ENCODE data around the gene AOC3. TPM values are rescaled to one million over a fixed set of nuclear protein-coding genes. Genes with fewer than 3 reads are reported as not detected.
A peak's percentile ranks its signal among the peaks of the same experiment; 100 is the strongest.

AOC3 gene
- total and polyA plus RNA-seq, 2 of the 13 experiments (the other 11 are each of a cell fraction or from before 2014, with no cell fraction given) = 8.7 to 51.7 TPM

DNA sequence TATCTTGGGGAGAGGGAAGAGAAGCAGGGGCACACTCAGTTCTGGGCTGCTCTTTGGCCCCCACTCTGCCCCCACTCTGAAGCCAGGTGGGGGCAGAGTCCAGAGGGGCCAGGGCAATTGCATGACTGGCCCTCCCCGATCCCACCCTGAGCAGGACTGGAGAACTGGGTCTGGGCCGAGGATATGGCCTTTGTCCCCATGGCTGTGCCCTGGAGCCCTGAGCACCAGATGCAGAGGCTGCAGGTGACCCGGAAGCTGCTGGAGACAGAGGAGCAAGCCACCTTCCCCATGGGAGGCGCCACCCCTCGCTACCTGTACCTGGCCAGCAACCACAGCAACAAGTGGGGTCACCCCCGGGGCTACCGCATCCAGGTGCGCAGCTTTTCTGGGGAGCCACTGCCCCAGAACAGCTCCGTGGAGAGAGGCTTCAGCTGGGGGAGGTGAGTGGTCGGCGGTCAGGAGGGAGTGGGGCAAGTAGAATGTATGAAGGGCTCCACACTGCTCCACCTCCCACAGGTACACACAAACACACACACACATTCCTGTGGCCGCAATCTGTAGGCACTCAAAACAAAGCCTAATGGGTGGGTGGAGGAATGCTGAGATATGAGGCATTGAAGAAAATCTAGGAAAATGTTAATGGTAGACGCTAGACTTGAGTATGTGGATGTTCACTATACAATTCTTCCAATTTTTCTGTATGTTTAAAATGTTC is 21.4 kb downstream of the AOC3 start (continued):
- TF ChIP-seq SOX6 (IDR thresholded peaks at IDR 0.05) (no peak), SOX6 (CRISPR knock-in tag; IDR thresholded peaks at IDR 0.05) (peak; percentile 22), MTA1 (CRISPR knock-in tag; IDR thresholded peaks at IDR 0.05; ENCODE audit: borderline replicate concordance) (peak; percentile 74; the same call in 1 of the 2 replicates), ISX (CRISPR knock-in tag; conservative IDR thresholded peaks at IDR 0.05) (no peak), ZNF234 (CRISPR knock-in tag; conservative IDR thresholded peaks at IDR 0.05) (no peak), NFIB (CRISPR knock-in tag; IDR thresholded peaks at IDR 0.05; ENCODE audit: borderline replicate concordance) (no peak), EP300 (IDR thresholded peaks at IDR 0.05; ENCODE audit: low read depth in 2 of 2, low read length in 2 of 2) (peak in 1 of 2 experiments; percentile 28; a peak in 1 of 4 replicates), EP300 (CRISPR knock-in tag; IDR thresholded peaks at IDR 0.05; ENCODE audit: borderline replicate concordance) (no peak), MAFK (conservative IDR thresholded peaks at IDR 0.05 in 1 of 2, IDR thresholded peaks at IDR 0.05 in 1 of 2; ENCODE audit: low read length in 2 of 2) (no peak), HOXA3 (CRISPR knock-in tag; IDR thresholded peaks at IDR 0.05) (no peak; the same call in 1 of the 2 replicates), GATA4 (IDR thresholded peaks at IDR 0.05; ENCODE audit: borderline replicate concordance, low read depth) (no peak), SIN3A (IDR thresholded peaks at IDR 0.05; ENCODE audit: borderline replicate concordance, low read depth, low read length) (no peak), ZNF879 (CRISPR knock-in tag; IDR thresholded peaks at IDR 0.05) (no peak), ZNF138 (CRISPR knock-in tag; IDR thresholded peaks at IDR 0.05; ENCODE audit: low read depth) (no peak), TSC22D2 (CRISPR knock-in tag; IDR thresholded peaks at IDR 0.05; ENCODE audit: borderline replicate concordance) (no peak), HNF4A (CRISPR knock-in tag; IDR thresholded peaks at IDR 0.05) (peak; percentile 73), ZNF709 (CRISPR knock-in tag; IDR thresholded peaks at IDR 0.05) (no peak), MAFF (IDR thresholded peaks at IDR 0.05; ENCODE audit: low read depth, low read length) (no peak)
- TF ChIP-seq, protein P1, sequence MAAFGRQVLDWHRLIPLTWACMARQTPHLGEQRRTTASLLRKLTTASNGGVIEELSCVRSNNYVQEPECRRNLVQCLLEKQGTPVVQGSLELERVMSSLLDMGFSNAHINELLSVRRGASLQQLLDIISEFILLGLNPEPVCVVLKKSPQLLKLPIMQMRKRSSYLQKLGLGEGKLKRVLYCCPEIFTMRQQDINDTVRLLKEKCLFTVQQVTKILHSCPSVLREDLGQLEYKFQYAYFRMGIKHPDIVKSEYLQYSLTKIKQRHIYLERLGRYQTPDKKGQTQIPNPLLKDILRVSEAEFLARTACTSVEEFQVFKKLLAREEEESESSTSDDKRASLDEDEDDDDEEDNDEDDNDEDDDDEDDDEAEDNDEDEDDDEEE (CRISPR knock-in tag; IDR thresholded peaks at IDR 0.05) = no peak
- TF ChIP-seq, protein P2, sequence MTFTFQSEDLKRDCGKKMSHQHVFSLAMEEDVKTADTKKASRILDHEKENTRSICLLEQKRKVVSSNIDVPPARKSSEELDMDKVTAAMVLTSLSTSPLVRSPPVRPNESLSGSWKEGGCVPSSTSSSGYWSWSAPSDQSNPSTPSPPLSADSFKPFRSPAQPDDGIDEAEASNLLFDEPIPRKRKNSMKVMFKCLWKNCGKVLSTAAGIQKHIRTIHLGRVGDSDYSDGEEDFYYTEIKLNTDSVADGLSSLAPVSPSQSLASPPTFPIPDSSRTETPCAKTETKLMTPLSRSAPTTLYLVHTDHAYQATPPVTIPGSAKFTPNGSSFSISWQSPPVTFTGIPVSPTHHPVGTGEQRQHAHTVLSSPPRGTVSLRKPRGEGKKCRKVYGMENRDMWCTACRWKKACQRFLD (CRISPR knock-in tag; IDR thresholded peaks at IDR 0.05; ENCODE audit: borderline replicate concordance) = no peak
- TF ChIP-seq, protein P3, sequence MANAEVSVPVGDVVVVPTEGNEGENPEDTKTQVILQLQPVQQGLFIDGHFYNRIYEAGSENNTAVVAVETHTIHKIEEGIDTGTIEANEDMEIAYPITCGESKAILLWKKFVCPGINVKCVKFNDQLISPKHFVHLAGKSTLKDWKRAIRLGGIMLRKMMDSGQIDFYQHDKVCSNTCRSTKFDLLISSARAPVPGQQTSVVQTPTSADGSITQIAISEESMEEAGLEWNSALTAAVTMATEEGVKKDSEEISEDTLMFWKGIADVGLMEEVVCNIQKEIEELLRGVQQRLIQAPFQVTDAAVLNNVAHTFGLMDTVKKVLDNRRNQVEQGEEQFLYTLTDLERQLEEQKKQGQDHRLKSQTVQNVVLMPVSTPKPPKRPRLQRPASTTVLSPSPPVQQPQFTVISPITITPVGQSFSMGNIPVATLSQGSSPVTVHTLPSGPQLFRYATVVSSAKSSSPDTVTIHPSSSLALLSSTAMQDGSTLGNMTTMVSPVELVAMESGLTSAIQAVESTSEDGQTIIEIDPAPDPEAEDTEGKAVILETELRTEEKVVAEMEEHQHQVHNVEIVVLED (CRISPR knock-in tag; IDR thresholded peaks at IDR 0.05; ENCODE audit: borderline replicate concordance) = no peak
- TF ChIP-seq, protein P4, sequence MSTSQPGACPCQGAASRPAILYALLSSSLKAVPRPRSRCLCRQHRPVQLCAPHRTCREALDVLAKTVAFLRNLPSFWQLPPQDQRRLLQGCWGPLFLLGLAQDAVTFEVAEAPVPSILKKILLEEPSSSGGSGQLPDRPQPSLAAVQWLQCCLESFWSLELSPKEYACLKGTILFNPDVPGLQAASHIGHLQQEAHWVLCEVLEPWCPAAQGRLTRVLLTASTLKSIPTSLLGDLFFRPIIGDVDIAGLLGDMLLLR (CRISPR knock-in tag; IDR thresholded peaks at IDR 0.05) = no peak

Measured in HepG2 (cell line).